NOMO-1 (cell line): ENCODE data around the gene TBC1D9.

Experiments used
- DNase-seq, 2 experiments: peaks; one replicate each; lab custom pipeline; 2025; ENCODE audit not compliant: unreplicated experiment in 2 of 2; lab: John Stamatoyannopoulos, UW

TBC1D9 gene

DNA sequence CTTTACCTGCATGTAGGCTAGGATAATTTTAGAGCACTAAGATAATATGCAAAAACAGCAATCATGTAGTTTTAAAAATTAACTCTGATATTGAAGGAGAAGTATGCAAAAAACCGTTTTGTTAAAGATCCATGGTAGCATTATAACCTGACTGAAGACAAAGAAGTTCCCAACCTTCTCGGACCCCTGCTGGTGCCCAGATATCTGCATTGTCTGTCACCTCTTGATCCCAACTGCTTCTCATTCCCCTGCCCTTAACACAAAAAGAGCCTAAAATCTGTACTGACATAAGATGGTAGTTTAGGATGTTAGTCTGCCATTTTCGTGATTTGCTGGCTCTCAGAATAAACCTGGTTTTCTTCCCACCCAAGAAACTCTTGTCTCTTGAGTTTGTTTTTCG is 125.9 kb downstream of the TBC1D9 start:
- no peak for DNase-seq

DNA sequence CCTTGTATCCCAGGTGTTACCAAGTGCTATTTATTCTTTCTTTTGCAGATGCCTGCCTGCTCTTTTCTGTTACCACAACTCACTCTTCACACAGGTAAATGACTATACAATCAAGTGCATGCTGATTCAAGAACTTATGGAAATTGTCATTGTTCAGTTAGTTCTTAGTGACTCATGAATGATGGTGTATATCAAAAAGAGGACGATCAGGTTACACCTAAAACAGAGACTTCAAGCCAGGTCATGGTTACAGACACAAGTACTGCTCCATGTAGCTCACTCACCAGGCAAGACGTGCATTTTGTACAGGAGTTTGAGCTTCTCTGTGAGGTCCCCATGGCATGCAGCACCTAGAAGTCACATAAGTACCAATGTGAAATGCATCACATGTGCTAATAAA is 128.2 kb downstream of the TBC1D9 start:
- DNase-seq: no peak

- no peak for DNase-seq
Observed at GRCh38 chr4:140626661-140627376, 129.4 kb downstream of the TBC1D9 start.

- no peak for DNase-seq
Observed at GRCh38 chr4:140622333-140622958, 133.7 kb downstream of the TBC1D9 start.

GRCh38 chr4:140621161-140621560 is 135.0 kb downstream of the TBC1D9 start:
- no peak for DNase-seq

GRCh38 chr4:140617499-140618248 is 138.5 kb downstream of the TBC1D9 start:
- no peak for DNase-seq

GRCh38 chr4:140615451-140615850 is 140.7 kb downstream of the TBC1D9 start:
- no peak for DNase-seq

DNA sequence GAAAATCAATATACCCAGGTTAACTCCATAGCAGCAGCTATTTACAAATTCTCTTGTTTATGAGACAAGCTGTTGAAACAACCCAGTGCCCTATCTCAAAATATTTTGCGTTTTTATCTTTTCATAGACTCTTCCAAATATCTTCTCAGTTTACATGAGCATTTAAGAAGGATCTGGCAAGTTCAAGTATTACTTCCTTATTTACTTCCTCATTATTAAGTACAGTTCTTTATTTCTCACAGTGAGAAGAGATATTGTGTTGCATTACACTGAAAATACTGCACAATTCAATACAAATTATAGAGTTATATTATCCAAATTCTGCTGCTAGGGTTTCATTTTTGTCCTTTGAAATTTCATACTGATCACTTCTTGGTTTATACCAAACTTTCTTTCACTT is 143.8 kb downstream of the TBC1D9 start:
- DNase-seq: peak in 1 of 2 experiments; percentile 68

DNA sequence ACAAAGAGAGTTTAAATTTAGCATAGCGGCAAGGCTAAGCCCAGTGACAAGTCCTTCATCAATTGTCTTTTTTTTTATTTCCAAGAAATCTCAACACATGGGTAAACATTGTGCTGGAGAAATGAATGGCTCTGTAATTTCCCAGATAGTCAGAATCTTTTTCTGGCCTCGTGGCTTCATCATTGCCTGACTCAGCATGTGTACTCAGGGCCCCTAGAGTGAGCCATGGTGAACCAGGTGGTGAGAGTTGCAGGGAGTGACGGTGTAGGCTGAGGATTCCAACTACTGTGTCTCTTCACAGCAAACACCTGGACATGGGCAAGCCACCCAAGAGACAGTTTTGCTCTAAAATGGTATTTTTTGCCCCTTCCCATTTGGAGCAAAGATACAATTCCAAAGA is 144.3 kb downstream of the TBC1D9 start:
- no peak for DNase-seq

DNA sequence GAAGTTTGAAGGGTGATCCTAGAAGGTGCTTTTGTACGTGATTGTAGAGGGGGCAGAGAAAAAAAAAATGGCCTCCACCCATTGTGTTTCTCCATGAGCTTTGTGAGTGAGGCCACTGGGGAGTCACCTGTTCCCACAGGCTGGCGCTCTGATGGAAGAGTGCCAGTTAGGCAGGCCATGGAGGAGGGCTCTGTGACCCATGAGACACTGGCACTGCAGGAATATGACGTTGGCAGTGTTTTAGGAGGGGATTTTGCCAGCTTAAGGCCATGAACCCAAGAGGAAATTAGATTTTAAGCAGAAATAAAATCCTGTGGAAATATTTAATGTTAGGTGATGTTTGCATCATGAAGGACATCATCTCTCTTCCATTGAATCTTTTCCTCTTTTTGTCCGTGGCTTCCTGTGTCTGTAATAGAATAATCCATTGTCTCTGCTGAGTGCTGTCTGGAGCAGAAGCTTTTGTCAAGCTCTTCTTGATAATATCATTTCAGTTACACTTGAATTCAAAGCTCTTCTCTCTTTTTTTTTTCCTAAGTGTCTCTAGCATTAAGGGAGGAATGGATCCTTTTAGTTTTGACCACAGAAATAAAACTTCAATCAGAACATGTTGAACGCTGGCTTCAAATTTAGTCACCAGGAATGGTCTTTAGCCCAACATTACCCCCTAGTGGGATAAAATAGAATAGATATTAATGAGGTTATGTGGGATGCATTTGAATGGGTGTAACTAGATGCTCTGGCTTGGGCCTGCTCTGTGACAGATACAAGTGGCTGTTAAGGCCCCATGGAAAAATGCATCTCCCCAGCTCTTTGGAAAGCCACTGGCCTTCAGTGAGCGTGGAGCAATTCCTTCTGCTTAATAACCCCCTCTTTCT is 146.4 kb downstream of the TBC1D9 start:
- peak in 1 of 2 experiments; percentile 17 for DNase-seq

GRCh38 chr4:140607852-140608251 is 148.3 kb downstream of the TBC1D9 start:
- DNase-seq: no peak

DNA sequence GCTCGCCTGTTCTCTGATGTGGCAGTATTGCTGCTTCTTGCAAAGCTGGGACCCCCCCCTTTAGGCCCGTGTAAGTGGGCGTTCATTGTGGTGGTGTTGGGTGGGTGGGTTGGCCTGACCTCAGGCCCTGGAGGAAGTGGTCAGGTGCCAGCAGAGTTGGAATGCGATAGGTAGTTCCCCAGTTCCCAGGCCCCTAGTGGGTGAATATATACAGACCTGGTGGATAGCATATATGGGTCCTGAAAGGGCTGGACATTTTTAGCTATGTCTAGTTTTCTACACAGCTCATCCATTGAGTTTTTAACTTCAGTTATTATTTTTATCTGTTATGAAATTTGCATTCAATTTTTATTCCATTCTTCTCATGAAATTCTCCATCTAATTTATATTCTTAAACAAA is 151.6 kb downstream of the TBC1D9 start:
- no peak for DNase-seq

- DNase-seq: no peak
Observed at GRCh38 chr4:140603286-140603685, 152.9 kb downstream of the TBC1D9 start.

GRCh38 chr4:140602714-140603113 is 153.5 kb downstream of the TBC1D9 start:
- no peak for DNase-seq

GRCh38 chr4:140600408-140600807 is 155.8 kb downstream of the TBC1D9 start:
- DNase-seq: no peak

GRCh38 chr4:140595065-140595464 is 161.1 kb downstream of the TBC1D9 start:
- peak in 1 of 2 experiments; percentile 8 for DNase-seq

- DNase-seq: no peak
Observed at GRCh38 chr4:140584439-140584838, 171.7 kb downstream of the TBC1D9 start.

DNA sequence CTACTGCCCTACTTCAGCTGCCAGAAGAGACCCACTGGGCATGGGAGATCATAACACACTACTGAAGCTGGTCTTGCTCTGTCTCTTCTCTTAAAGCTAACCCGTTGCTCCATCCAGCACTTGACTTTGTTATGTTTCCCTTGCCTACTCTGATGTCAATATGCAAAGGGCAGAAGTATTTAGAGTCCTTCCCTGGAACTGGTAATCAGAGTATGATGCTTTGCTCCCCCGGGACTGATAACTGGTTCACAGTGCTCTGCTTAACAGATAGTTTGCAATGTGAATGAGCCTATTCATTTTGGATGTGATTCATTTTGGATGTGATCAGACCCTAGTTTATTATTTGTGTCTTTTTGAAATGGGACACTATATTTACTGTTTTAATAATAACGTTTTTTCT is 175.1 kb downstream of the TBC1D9 start:
- no peak for DNase-seq

DNA sequence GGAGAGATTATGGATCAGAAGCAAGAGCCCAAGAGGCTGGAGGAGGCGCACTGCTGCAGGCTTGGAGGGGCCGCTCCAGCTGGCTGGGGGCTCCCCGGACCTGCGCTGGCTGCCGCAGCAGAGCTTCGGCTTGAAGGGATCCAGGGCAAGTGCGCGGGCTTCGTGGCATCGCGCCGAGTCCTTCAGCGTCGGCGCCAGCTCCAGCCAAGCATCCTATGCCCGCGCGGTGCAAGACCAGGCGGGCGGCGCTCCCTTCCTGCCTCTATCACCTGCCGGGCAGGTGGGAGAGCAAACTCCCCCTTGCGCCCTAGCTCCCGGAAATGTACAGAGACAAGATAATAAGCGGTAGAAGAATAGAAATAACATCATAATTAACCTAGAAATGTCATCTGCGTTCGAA is 176.9 kb downstream of the TBC1D9 start:
- no peak for DNase-seq

DNA sequence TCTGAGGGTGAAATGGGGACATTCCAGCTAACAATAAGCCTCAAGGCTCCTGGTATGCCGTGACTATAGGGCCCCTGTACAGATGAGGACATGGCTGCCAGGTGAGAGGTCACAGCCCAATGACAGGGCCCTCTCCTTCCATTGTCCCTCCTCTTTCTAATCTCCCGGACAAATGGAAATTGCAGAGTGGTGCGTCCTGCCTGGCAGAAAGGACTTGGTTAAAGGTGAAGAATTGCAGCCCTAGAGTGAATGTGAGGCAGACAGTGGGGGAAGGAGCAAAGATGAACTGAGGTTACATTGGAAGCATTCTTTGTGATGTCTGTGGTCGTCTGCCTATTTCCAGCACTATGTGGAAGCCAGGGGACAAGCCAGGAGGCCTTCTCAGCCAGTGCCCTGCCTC is 180.7 kb downstream of the TBC1D9 start:
- DNase-seq: no peak

DNA sequence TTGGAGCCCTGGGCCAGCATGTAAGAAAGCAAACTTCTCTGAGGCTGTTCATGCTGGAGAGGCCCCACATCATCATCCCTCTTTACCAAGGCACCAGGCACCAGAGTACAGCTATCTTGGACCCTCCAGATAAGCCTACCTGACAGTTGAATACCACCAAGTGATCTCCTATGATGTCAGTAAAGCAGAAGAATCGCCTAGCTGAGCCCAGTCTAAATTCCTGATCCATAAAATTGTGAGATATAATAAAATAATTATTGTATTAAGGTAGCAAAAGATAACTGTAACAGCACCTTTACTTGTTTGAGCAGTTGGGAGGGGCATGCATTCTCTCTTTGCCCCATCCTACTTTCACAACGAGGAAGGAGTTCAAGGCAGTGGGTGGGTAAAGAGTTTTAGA is 184.6 kb downstream of the TBC1D9 start:
- no peak for DNase-seq
